K562 (cell line): ENCODE results near the gene ACTR3C. TPM values are rescaled to one million over a fixed set of nuclear protein-coding genes. Genes with fewer than 3 reads are reported as not detected.
A peak's percentile ranks its signal among the peaks of the same experiment; 100 is the strongest.

Experiments
- BACH1 ChIP-seq: fragments of 200-800 bp; sonication (Bioruptor generic); IDR thresholded peaks from 2 replicates; pipeline ENCODE4 v1.6.1; 2016; ENCODE audit warnings: missing genetic modification characterization, missing compliant biosample characterization
- ELF2 ChIP-seq: fragments of 250-450 bp; sonication (Bioruptor Pico); IDR thresholded peaks from 2 replicates; pipeline ENCODE4 v1.5.0; 2021; ENCODE audit warnings: mild to moderate bottlenecking
- GATAD2B ChIP-seq: fragments of 450-650 bp; IDR thresholded peaks from 2 replicates; pipeline ENCODE4 v1.6.1; 2017; ENCODE audit warnings: mild to moderate bottlenecking, borderline replicate concordance
- GTF2E2 ChIP-seq: fragments of 200-800 bp; sonication (Bioruptor generic); IDR thresholded peaks from 2 replicates; pipeline ENCODE4 v1.6.1; 2016; ENCODE audit warnings: missing genetic modification characterization, missing compliant biosample characterization
- GTF2F1 ChIP-seq: IDR thresholded peaks from 2 replicates; pipeline ENCODE4 v1.6.1; 2011; ENCODE audit warnings: low read depth, low read length, improper control_type of control experiment
- JUNB ChIP-seq: fragments of 450-650 bp; formaldehyde crosslinking; conservative IDR thresholded peaks from 2 replicates; pipeline ENCODE4 v1.4.0; 2020; ENCODE audit warnings: mild to moderate bottlenecking
- MAFK ChIP-seq: IDR thresholded peaks from 2 replicates; pipeline ENCODE4 v1.6.1; 2011; ENCODE audit warnings: low read length, improper control_type of control experiment
- MED1 ChIP-seq: sonication (generic); formaldehyde crosslinking; IDR thresholded peaks from 2 replicates; pipeline ENCODE4 v1.8.1; 2023; ENCODE audit warnings: missing genetic modification reagents, borderline replicate concordance
- MTA2 ChIP-seq: fragments of 450-650 bp; IDR thresholded peaks from 2 replicates; pipeline ENCODE4 v1.6.1; 2016; ENCODE audit warnings: low read depth
- NUFIP1 ChIP-seq: fragments of 450-650 bp; IDR thresholded peaks from 2 replicates; pipeline ENCODE4 v1.6.1; 2018; ENCODE audit not compliant: partially characterized antibody
- POLR2H ChIP-seq: IDR thresholded peaks from 2 replicates; pipeline ENCODE4 v1.6.1; 2016; ENCODE audit warnings: missing genetic modification characterization, low read depth, mild to moderate bottlenecking, control low read depth, missing compliant biosample characterization, moderate library complexity
- SMARCA4 ChIP-seq: fragments of 450-650 bp; IDR thresholded peaks from 2 replicates; pipeline ENCODE4 v1.6.1; 2016
- SMARCC2 ChIP-seq: fragments of 450-650 bp; IDR thresholded peaks from 2 replicates; pipeline ENCODE4 v1.6.1; 2017; ENCODE audit warnings: antibody characterized with exemption, moderate library complexity, mild to moderate bottlenecking, low read depth
- STAT5B ChIP-seq: fragments of 250-450 bp; sonication (Bioruptor Pico); IDR thresholded peaks from 2 replicates; pipeline ENCODE4 v1.8.0; 2021; ENCODE audit warnings: mild to moderate bottlenecking, inconsistent platforms
- TAF15 ChIP-seq: fragments of 200-400 bp; formaldehyde crosslinking; IDR thresholded peaks from 2 replicates; pipeline ENCODE4 v1.6.1; 2017; ENCODE audit warnings: mild to moderate bottlenecking, low read depth, low read length, moderate library complexity
- THRAP3 ChIP-seq: fragments of 450-650 bp; IDR thresholded peaks from 2 replicates; pipeline ENCODE4 v1.6.1; 2016; ENCODE audit warnings: mild to moderate bottlenecking, inconsistent platforms, borderline replicate concordance
- TRIM24 ChIP-seq, 2 experiments: fragments of 450-650 bp; IDR thresholded peaks; 2 replicates each; pipeline ENCODE4 v1.6.1; 2016
- XRCC4 ChIP-seq: IDR thresholded peaks from one replicate; pipeline ENCODE4 v1.6.1; 2011; ENCODE audit not compliant: insufficient read depth, insufficient read length; ENCODE audit errors: extremely low read depth
- ZNF23 ChIP-seq: fragments of 250-450 bp; sonication (Bioruptor Pico); IDR thresholded peaks from 2 replicates; pipeline ENCODE4 v1.4.0; 2020; ENCODE audit warnings: mild to moderate bottlenecking
- ZNF668 ChIP-seq: fragments of 250-450 bp; sonication (Bioruptor Pico); IDR thresholded peaks from 2 replicates; pipeline ENCODE4 v1.8.0; 2022; ENCODE audit warnings: mild to moderate bottlenecking, inconsistent platforms
- polyA plus RNA-seq, 8 experiments: library from polyadenylated mRNA; depleted of rRNA in 4 of 8; stranded (reverse) in 5 of 8; unstranded in 3 of 8; fragments of >200 nt; fragmentation: Nextera tagmentation in 2 of 8; fragmentation: Illumina TruSeq in 1 of 8; extraction: Ambion mirVana in 2 of 8; extraction: Trizol in 1 of 8; gene quantifications; 2 replicates each; pipeline versions ENCODE4 v1.2.1 to v1.2.3, GENCODE V29; 2011 to 2014; ENCODE audit warnings: inconsistent platforms in 1 of 8, missing spikeins in 1 of 8
- total RNA-seq, 7 experiments: library from RNA; depleted of rRNA in 6 of 7; stranded (reverse); fragments of >200 nt in 6 of 7; fragmentation: Illumina TruSeq in 2 of 7; extraction: Trizol in 2 of 7; gene quantifications; 2 replicates each; pipeline versions ENCODE4 v1.2.1 to v1.2.3, GENCODE V29; 2011 to 2021; ENCODE audit warnings: low replicate concordance in 1 of 7
- TF ChIP-seq, protein P1 (sequence below): sonication (generic); formaldehyde crosslinking; IDR thresholded peaks from 2 replicates; pipeline ENCODE4 v1.9.0; 2022; ENCODE audit warnings: mild to moderate bottlenecking, missing genetic modification reagents
- TF ChIP-seq, protein P2 (sequence below): IDR thresholded peaks from 2 replicates; pipeline ENCODE4 v1.6.1; 2014; ENCODE audit warnings: antibody characterized with exemption
- TF ChIP-seq, protein P3 (sequence below): fragments of 250-450 bp; sonication (Bioruptor Pico); IDR thresholded peaks from 2 replicates; pipeline ENCODE4 v1.8.0; 2022; ENCODE audit warnings: moderate library complexity, mild to moderate bottlenecking, inconsistent platforms
- TF ChIP-seq, protein P4 (sequence below): fragments of 450-650 bp; formaldehyde crosslinking; IDR thresholded peaks from 2 replicates; pipeline ENCODE4 v1.4.0; 2020; ENCODE audit warnings: mild to moderate bottlenecking
- TF ChIP-seq, protein P5 (sequence below): sonication (generic); formaldehyde crosslinking; IDR thresholded peaks from 2 replicates; pipeline ENCODE4 v1.8.1; 2022; ENCODE audit warnings: missing genetic modification reagents

ACTR3C gene
- total and polyA plus RNA-seq, 9 of the 15 experiments (the other 6 are each of a cell fraction or from before 2014, with no cell fraction given), result 9.0 to 35.4 (median 13.3) TPM

DNA sequence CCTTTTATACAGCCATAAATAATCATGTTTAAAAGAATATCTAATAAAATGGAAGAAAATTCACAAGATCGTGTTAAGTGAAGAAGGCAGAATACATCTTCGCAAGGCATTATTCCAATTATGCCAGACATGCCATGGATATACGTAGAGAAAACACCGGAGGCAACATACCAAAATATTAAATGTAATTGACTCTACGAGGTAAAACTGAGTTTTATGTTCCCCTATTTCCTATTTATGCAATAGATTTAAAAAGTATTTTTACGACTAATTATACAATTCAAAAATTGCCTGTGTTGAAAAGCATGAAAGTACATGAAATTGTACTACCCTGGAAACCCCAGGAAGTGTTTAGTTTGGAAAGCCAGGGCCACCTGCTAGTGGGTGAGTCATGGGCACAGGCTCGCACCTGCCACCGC is 44.3 kb upstream of the ACTR3C start (continued):
- TF ChIP-seq, protein P1, sequence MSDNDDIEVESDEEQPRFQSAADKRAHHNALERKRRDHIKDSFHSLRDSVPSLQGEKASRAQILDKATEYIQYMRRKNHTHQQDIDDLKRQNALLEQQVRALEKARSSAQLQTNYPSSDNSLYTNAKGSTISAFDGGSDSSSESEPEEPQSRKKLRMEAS (CRISPR knock-in tag), result no peak
- TF ChIP-seq JUNB (CRISPR knock-in tag) (0 out of 2 replicates have a peak, but pooled peaks have one; percentile 42), ELF2 (CRISPR knock-in tag) (peak; percentile 68), MTA2 (no peak), THRAP3 (peak; percentile 10; the same call in 1 of the 2 replicates), ZNF668 (CRISPR knock-in tag) (0 out of 2 replicates have a peak, but pooled peaks have one; percentile 25), GATAD2B (peak; percentile 7; the same call in 1 of the 2 replicates), XRCC4 (no peak), POLR2H (tag) (peak; percentile 63), GTF2F1 (no peak; the same call in 1 of the 2 replicates), GTF2E2 (tag) (no peak), SMARCC2 (no peak), TAF15 (no peak), NUFIP1 (peak; percentile 23), BACH1 (peak; percentile 49), SMARCA4 (0 out of 2 replicates have a peak, but pooled peaks have one; percentile 49), STAT5B (CRISPR knock-in tag) (no peak), ZNF23 (0 out of 2 replicates have a peak, but pooled peaks have one; percentile 36), MED1 (CRISPR knock-in tag) (no peak), MAFK (no peak), TRIM24 (IDR thresholded peaks at IDR 0.05) (no peak)
- TF ChIP-seq, protein P2, sequence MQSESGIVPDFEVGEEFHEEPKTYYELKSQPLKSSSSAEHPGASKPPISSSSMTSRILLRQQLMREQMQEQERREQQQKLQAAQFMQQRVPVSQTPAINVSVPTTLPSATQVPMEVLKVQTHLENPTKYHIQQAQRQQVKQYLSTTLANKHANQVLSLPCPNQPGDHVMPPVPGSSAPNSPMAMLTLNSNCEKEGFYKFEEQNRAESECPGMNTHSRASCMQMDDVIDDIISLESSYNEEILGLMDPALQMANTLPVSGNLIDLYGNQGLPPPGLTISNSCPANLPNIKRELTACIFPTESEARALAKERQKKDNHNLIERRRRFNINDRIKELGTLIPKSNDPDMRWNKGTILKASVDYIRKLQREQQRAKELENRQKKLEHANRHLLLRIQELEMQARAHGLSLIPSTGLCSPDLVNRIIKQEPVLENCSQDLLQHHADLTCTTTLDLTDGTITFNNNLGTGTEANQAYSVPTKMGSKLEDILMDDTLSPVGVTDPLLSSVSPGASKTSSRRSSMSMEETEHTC, result no peak
- TF ChIP-seq, protein P3, sequence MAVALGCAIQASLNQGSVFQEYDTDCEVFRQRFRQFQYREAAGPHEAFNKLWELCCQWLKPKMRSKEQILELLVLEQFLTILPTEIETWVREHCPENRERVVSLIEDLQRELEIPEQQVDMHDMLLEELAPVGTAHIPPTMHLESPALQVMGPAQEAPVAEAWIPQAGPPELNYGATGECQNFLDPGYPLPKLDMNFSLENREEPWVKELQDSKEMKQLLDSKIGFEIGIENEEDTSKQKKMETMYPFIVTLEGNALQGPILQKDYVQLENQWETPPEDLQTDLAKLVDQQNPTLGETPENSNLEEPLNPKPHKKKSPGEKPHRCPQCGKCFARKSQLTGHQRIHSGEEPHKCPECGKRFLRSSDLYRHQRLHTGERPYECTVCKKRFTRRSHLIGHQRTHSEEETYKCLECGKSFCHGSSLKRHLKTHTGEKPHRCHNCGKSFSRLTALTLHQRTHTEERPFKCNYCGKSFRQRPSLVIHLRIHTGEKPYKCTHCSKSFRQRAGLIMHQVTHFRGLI (CRISPR knock-in tag), result 0 out of 2 replicates have a peak, but pooled peaks have one; percentile 71
- TF ChIP-seq, protein P4, sequence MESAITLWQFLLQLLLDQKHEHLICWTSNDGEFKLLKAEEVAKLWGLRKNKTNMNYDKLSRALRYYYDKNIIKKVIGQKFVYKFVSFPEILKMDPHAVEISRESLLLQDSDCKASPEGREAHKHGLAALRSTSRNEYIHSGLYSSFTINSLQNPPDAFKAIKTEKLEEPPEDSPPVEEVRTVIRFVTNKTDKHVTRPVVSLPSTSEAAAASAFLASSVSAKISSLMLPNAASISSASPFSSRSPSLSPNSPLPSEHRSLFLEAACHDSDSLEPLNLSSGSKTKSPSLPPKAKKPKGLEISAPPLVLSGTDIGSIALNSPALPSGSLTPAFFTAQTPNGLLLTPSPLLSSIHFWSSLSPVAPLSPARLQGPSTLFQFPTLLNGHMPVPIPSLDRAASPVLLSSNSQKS (CRISPR knock-in tag), result 0 out of 2 replicates have a peak, but pooled peaks have one; percentile 34
- TF ChIP-seq, protein P5, sequence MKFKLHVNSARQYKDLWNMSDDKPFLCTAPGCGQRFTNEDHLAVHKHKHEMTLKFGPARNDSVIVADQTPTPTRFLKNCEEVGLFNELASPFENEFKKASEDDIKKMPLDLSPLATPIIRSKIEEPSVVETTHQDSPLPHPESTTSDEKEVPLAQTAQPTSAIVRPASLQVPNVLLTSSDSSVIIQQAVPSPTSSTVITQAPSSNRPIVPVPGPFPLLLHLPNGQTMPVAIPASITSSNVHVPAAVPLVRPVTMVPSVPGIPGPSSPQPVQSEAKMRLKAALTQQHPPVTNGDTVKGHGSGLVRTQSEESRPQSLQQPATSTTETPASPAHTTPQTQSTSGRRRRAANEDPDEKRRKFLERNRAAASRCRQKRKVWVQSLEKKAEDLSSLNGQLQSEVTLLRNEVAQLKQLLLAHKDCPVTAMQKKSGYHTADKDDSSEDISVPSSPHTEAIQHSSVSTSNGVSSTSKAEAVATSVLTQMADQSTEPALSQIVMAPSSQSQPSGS (CRISPR knock-in tag), result no peak
